ENCODE data around the gene USP3.
"Not testable (repeated sequence)": the region's sequence is repeated elsewhere in the genome, so short reads cannot be mapped to it uniquely, and the experiment has no call there.

USP3 gene

DNA sequence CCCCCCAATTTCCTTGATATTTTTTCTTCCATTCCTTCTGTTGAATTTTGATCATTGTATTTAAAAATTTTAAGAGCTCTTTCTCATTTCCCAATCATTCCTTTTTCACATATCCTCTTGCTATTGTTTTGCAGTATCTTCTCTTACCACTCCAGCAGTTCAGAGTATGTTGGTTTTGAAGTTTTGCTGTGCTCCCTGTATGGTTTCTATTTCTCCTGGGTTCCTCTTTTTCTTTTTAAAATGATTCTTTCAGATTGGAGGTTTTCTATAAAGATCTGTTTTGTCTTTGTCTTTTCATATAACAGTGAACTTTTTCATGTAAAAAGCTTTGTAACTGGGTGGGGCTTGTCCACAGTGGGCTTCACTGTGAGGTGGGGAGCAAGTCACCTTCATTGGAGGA lies 12.8 kb downstream of the USP3 start:
- no peak for DNase-seq

DNA sequence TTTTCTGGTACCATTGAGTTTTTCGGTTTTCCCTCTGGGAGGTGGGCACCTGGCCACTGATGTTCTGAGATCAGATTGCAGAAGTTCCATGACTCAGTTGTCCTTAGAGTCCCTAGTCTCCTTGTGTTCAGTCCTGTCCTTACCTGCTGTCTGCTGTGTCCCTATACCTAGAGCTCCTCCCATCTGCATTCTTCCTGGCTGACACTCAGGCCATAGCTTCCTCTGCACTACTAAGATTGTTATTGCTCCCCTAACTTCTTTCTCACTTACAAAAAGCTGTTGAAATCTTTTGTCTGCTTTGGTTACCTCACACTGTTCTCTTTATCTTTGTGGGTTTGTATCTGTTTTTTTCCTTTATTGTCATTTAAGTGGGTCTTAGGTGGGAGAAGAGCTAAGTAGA lies 13.2 kb downstream of the USP3 start:
- no peak for DNase-seq

DNA sequence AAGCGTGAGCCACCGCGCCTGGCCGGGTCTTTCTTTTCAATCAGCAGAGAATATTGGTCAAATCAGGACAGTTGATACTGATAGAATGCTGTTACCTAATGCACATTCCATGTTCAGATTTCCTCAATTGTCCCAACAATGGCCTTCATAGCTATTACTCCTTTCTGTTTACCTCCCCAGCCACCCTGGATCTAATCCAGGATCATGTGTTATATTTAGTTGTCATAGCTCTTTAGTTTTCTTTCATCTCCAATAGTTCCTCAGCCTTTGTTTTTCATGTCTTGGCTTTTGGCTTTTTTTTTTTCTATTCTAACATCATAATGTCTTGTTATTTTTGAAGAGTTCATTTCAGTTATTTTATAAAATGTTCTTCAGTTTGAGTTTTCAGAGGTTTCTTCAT lies 14.6 kb downstream of the USP3 start:
- DNase-seq, result no peak

DNA sequence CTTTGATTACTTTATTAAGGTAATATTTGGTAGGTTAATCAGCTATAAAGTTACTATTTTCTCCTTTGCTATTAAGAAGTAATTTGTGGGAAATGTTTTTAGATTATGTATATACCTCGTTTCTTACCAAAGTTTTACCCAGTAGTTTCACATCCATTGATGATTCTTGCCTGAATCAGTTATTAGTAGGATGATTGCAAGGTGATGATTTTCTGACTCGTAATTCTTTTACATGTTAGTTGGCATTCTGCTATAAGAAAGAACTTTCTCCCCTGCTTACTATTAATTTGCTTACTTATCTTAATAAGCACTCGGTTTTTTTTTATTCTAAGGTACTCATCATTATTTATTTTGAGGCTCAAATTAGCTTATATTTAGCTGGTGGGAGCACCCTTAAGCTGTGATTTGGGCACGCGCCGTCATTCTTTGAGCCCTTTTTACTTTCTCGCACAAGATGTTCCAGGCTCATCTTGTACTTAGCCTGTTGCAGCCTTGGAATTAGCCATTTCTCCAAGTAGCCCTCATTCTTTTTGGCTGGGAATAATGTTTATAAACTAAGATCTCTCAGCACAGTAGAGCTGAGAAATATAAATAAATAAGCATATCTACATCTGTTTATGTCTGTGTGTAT lies 15.3 kb downstream of the USP3 start:
- DNase-seq, result no peak

DNA sequence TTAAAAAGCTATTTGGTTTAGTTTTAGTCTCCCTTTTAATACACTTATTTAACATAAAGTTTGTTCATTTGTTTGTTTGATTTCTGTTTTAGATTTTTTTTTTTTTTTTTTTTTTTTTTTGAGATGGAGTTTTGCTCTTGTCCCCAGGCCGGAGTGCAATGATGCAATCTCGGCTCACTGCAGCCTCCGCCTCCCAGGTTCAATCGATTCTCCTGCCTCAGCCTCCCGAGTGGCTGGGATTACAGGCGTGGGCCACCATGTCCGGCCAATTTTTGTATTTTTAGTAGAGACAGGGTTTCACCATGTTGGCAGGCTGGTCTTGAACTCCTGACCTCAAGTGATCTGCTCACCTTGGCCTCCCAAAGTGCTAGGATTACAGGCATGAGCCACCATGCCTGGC lies 16.1 kb downstream of the USP3 start:
- DNase-seq, result not testable (repeated sequence)

DNA sequence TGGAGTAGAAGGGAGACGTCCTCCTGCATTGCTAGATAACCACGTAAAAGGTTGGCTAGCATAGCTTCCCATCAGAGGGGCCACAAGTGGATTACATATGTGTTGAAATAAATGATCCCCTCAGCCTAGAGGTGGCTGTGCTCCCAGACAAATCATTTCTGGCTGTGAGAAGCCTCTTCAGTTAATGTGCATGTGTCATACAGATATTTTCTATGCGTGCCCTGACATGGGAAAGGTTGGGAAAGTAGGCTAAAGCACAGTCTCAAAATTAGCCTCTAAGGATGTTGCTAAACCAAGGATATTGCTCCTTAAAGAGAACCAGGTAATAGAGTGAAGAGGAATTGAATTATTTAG lies 17.8 kb downstream of the USP3 start:
- DNase-seq, result peak; percentile 39

DNA sequence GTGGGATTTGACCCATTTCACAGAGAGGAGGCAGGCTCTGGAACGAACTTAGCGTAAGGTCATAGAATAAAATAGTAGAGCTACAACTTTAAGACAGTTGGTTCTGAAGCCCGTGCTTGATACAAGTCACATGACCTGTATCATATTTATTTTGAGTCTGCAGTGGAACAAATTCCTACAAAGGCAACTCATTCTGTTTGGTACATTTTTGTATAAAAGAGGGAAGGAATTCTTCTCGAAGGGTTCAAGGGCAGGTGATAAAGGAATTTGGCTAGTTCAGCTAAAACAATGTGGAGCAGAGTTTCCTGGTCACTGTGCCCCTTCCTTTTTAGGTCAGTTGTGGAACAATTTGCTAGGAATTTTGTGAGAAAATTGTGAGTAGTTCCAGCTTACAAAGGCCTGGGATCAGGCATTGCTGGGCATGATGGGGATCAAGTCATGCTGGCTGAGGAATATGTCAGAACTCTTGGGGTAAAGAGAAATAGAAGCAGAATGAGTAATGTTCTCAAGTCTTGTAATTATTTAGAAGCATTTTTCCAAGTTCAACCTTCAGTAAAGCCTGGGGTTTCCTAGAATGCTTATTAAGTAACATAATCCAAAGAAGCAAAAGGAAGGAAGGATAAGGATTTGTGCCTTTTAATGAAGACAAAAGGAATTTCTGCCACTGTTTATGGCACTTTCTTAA lies 19.1 kb downstream of the USP3 start:
- no peak for DNase-seq

DNA sequence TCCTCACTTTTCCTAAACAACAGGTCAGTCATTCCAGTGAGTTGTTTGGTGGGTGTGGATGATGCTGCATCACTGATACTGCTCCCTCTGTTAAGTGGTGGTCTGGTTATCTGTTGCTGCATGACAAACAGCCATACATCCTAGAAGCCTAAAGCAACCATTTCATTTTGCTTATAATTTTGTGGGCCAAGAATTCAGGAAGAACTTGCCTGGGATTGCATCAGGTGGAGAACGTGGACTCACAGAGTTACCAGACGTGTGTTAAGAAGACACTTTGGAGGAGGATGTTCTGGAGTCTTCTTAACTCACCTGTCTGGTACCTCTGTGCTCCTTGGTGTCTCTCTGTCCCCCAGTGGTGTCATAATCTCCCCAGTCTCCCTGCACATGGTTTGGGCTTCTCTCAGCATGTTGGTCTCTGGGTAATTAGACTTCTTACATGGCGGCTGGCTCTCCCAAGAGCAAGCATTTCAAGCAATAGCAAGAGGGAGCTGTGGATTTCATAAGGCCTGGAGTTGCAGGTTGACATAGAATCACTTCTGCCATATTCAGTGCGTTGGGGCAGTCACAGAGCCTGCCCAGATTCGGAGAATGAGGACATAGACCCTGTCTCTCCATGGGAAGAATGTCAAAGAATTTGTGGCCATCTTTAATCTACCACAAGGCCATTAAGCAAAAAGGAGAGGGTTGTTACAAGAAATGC lies 20.1 kb downstream of the USP3 start:
- DNase-seq, result no peak

DNA sequence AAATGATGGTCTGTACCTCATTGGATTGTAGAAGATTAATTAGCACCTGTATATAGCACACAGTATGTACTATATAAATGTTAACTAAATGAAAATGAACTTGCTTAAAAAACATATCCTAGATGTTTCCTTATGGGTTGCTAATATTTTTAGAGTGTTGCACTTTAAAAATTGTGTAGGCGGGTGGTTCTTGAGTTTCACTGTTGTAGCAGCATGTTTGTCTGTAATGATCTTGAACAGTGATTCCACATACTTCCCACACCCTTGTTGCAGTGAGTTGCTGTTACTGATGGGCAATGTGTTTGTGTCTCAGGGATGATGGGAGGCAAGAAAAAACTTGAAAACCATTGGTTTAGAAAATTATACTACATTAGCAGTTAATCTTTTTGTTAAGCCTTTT lies 22.0 kb downstream of the USP3 start:
- DNase-seq, result no peak

DNA sequence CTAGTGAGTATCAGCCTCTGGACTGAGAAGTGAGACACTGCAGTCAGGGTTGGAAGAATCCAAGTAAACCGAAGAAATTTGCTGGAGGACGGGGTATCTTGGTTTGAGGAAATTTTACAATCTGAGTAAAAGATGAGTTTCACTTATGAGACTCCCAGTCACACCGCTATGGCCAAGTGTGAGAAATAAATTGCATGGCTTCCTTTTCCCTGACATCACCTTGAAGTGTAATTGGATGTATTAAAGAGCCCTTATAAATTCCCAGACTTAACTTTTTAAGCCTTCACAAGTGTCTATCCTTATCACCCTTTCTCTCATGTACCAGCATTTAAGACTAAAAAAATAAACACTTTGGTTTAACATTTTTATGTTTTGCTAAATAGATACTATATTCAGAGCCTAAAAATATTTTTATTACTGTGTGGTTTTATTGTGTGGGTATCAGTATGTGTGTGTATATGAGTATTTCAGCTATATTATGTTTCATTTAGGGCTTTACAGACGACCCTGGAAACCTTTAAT lies 23.8 kb downstream of the USP3 start:
- DNase-seq, result no peak

DNA sequence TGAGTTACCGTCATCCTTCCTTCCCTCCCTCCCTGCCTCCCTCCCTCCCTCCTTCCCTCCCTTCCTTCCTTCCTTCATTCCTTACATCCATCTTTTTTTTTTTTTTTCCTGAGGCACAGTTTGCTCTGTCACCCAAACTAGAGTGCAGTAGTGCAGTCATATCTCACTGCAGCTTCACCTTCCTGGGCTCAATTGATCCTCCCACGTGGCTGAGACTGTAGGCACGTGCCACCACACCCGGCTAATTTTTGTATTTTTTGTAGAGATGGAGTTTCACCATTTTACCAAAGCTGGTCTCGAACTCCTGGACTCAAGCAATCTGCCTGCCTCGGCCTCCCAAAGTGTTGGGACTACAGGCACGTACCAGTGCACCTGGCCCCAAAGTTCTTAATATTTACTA lies 25.8 kb downstream of the USP3 start:
- DNase-seq, result no peak

DNA sequence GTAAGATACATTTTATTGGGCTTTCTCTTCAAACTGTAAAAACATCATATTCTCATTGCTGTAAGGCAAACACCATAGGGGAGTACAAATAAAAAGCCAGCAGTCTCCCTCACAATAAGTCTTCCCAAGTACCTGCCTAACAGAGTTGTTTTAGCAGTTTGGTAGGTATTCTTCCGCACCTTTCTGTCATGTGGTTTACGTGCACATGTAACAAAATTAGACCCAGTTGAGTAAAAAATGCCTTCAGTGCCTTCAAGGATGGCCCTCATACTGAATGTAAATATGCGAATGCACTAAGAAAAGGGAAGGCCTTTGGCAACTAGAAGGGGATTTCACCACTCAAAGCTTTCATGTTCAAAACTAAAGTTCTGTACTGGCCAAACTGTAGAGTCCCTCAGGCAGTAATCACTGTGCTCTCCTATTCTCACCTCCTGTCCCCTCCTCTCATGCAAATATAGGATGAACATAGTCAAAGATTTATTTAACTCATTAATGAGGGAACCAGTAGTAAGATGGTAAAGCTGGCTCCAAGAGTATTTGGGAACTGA lies 26.4 kb downstream of the USP3 start:
- DNase-seq, result no peak

DNA sequence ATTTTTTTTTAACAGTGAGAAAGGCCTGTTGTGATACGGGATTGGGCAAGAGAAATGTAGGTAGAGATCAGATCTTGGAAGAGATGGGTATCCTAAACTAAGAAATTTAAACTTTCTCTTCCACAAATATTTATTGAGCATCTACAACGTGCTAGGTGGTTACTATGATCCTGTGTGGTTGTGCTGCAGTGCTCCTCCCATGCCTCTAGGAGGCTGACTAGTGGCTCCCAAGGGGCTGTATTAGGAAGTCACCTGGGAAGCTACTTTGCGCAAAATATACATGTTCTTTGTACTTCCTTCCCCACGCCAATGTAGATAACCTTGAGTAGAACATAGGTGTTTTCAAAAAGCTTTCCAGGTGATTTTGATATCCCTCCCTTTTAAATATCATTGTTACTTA lies 27.2 kb downstream of the USP3 start:
- no peak for DNase-seq

DNA sequence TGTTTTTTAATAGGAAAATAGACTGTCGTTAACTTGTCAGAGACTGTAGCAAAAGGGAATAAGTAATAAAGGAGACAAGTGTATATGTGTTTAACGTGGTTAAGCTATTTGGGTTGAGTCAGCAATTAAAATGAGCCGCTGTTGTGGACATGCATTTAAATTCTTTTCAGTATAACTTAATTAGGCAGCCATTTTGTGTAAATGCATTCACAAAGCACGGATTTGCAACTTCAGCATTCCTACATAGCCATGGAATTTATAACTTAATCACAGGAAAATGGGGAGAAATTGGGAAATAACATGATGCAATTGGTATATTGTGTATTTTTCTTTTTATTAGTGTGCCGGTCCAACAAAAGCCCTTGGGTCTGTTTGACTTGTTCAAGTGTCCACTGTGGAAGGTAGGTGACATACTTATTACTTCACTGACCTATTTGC lies 27.9 kb downstream of the USP3 start:
- DNase-seq, result no peak

DNA sequence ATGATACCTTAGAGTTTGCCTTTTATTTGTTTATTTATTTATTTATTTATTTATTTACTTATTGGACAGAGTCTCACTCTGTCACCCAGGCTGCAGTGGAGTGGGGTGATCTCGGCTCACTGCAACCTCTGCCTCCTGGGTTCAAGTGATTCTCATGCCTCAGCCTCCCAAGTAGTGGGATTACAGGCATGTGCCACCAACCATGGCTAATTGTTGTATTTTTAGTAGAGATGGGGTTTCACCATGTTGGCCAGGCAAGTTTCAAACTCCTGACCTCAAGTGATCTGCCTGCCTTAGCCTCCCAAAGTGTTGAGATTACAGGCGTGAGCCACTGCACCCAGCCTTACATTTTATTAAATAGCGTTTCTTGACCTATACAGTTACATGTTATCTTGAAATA lies 30.5 kb downstream of the USP3 start:
- DNase-seq, result not testable (repeated sequence)

DNA sequence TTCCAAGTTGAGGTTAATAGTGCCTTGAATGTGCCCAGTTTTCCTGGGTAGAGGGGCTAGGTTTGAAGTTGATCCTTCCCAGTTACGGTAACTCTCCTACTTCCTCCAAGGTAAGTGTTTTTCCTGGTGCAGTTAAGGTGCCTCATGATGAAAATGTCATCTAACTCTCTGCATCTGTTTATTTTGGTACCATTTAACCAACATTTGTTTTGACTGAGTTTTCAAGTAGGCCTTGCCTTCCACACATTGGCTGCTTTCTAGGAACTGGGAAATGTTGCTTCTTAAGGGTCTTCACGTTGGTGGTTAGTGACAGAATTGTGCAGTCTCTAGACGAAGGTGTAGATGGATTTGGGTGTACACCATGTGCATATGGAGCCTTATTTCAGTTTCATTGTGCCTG lies 31.3 kb downstream of the USP3 start:
- no peak for DNase-seq

DNA sequence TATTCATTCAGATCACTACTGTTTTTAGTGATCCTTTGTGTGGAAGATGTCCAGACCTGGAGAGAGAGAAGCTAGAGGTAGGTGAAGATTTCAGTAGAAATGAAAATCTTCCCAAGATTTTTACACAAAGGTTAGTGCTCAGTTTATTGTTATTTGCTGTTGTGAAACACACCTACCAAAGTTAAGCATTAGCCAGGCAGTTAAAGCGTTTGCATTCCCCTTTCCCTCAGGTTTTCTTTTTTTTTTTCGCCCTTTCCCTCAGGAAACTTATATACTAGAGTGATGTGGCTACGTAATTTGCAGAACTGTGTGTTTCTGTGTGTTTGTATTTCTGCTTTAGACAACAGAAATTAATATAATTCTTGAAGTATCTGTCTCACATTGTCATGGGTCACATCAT lies 34.5 kb downstream of the USP3 start:
- DNase-seq, result no peak

DNA sequence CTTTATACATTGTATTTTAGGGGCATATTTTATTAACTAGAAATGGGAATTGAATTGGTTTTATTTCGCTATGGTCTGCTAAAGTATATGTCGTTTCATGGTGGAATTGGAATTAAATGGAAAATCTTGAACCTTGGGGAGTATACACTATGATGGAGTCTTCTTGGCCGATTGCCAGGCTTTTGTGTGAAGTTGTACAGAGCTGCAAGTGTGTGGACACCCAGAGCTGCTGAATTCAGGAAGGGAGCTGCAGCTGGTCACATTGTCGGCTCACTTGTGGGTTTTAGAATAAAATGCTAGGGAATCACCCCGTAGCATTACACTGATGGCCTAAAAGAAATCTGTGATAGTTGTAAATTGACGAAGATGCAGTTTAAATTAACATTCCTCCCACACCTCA lies 35.1 kb downstream of the USP3 start:
- DNase-seq, result peak; percentile 28

DNA sequence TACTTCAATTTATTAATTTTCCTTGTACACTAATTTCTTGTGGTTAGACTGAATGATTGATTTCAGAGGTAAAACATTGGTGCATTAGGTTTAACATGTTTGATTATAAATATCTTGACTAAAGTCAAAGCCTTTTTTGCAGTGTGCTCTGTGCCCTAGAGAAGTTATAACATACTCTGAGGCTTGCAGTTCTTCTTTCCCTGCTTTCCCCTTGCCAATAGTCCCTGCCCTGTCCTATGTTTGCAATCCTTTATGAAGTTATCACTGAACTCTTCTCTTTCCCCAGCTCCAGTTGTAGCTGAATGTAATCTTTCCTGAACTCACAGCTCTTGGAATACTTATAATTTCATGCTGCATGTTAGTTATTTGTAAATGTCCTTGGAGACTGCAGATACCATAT lies 35.6 kb downstream of the USP3 start:
- DNase-seq, result no peak

DNA sequence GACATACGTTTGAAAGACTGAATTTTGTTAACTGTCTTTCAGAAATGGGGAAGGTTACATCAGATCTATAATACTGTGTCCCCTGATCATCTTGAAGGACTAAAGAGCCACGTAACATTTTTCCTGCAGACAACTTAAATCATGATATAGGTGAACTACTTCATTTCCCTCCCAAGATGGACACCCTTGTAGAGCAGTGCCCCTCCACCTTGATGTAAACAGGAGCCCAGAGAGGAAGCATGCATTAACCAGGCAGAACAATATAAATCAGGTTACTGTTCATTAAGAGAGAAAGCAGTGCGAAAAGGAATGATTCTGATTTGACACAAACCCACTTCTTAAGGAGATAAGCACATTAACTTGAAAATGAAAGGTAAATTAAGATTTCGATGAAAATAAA lies 36.1 kb downstream of the USP3 start:
- DNase-seq, result no peak

DNA sequence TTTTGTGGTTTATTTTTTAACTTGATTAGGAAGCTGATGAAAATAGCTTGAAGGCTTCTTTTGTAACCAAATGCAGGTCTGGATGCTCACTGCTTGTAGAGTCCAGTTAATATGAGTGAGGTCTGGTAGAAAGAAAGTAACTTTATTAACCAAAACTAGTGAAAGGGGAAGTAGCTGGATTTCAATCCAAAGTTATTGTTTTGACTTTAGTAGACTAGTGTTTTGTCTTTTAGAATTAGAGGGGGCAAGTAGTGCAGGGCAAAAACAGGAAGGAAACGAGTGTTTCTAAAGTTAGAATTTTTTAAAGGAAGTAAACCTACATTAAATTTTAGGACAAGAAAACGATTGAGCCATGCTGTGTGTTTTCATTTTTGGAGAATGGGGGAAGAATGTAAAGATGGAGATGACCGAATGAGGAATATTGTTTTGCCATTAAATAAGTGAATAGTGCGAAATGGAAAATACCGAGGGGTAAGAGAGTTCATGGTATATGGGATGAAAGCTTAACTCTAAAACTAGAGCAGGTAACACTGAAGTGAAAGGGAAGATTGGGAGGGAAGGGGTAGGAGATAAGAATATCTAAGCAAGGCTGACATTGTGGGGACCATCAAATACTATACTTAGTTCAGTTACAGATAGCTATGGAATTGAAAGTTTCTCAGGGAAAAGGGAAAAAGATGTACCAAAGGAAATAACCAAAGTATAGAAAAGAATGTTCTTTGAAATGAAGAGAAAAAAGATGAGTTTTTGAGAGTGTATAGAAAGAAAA lies 40.0 kb downstream of the USP3 start:
- DNase-seq, result no peak

DNA sequence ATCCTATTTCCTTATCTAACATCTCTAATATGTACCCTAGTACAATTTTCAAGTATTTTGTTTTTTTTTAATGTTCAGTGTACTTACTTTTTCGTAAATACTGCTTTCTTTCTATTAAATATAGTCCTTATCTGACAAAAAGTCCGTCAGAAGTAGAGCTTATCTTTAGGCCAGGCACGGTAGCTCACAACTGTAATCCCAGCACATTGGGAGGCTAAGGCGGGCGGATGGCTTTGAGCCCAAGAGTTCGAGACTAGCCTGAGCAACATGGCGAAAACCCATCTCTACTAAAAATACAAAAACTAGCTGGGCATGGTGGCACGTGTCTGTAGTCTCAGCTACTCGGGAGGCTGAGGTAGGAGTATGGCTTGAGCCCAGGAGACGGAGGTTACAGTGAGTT lies 41.1 kb downstream of the USP3 start:
- no peak for DNase-seq

DNA sequence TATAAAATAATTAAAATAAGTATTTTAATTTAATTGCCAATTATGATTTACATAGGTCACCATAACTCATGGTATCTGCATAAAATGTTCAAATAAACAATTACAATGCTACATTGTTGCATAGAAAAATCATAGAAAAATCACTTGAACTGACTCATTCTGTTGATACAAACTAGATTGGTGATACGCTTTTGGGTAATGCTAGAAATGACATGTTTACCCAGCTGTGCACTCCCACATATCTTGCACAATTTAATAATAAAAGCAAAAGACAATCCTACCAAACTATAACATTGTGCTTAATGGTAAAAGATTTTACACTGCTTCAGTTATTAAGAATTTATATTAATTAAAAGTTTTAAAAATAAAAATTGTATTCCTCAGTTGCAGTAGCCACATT lies 47.0 kb downstream of the USP3 start:
- DNase-seq, result no peak

Measured in NCI-H1105 treated with DMSO at 0.1 percent for 48 hours (cell line).